ENCODE results near the gene PINLYP.

Gene PINLYP

GRCh38 chr19:43628646-43629326, 53.2 kb downstream of the PINLYP start:
- no peak for TF ChIP-seq CTCF (IDR thresholded peaks at IDR 0.05; ENCODE audit: borderline replicate concordance, control extremely low read depth, extremely low read depth, insufficient read depth, missing control alignments)
- in situ Hi-C loops (cut with MboI; ENCODE audit: low sequenced_read_pairs, unreplicated experiment) = no loop called here
- DNase-seq (ENCODE audit: low spot score) = no peak

- no peak for DNase-seq (ENCODE audit: low spot score)
- in situ Hi-C loops (cut with MboI; ENCODE audit: low sequenced_read_pairs, unreplicated experiment) = no loop called here
- no peak for TF ChIP-seq CTCF (IDR thresholded peaks at IDR 0.05; ENCODE audit: borderline replicate concordance, control extremely low read depth, extremely low read depth, insufficient read depth, missing control alignments)
Measured at GRCh38 chr19:43631491-43631890, 55.9 kb downstream of the PINLYP start.

Measured in GM13976 (cell line).